GM18508 (cell line): ENCODE results near the gene NDUFB10.

Source experiments
- ATAC-seq: cut with Tn5 transposase; IDR thresholded peaks from one replicate; pipeline ENCODE4 v1.9.1; 2021; ENCODE audit warnings: moderate number of reproducible peaks; ENCODE audit not compliant: insufficient read depth, unreplicated experiment

Gene NDUFB10

DNA sequence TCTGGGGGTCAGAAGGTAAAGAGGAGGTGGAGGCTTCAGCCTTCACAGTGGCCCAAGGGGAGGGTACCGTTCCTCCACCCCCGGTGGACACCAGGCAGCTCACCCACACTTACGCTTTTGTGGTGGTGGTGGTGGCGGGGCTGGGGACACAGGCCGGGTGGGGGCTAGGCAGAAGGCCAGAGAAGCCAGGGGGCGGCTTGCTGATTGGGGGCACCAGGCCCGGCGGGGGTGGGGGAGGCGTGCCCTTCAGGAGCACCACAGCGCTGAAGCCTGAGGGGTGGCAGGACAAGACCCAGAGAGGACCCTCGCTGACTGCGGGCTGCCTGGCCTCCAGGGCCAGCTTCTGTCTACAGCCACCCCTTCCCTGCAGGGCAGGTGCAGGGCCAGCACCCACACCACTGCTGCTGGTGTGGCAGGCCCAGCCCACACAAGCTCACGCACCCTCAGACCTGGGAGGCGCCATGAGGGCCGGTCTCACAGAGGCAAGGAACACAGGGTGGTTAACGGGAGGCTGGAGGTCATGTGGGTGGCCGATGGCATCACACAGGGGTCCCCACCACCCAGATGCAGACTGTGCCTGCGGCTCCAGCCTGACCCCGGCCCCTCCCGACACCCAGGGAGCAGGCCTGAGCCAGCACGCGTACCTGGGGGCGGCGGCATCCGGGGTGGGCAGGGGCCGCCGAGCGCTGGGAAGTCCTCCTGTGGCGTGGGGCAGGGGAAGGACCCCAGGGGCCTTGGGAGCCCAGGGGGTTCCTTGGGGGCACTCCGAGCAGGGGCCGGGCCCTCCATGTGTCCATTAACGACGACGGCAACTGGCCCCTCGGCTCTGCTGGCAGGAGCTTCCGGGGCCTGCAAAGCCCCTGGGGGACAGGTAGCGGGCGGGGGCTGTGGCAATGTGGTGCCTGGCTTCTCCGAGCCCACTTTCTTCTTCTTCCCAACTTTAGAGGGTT lies 39.8 kb downstream of the NDUFB10 start:
- no peak for ATAC-seq

DNA sequence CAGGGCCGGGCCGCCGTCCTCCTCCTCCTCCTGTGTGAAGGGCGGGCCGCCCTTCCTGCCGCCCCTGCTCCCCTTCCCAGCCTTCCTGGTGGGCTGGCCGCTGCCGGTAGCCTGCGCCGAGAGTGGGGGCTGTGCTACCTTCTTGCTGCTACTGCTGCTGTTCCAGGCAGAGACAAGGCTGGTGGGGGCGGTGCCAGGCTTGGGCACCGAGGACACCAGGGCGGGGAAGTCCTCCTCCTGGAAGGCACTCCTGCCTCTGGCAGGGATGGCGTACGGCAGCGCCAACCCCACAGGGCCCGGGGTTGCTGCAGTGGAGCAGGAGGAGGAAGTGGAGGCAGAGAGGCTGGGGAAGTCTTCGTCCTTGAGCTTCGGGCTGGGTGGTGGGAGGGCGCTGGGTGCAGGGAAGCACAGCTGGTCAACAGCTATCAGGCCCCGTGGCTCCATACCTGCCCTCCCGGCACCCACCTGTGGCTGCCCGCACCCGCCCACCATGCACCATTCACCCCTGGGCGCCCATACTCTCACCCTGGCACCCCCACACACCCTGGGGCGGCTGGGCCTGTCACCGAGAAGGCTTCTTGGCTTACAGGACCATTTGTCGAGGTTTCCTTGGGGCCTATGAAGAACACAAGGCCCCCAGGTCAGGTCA lies 40.7 kb downstream of the NDUFB10 start:
- ATAC-seq = no peak

DNA sequence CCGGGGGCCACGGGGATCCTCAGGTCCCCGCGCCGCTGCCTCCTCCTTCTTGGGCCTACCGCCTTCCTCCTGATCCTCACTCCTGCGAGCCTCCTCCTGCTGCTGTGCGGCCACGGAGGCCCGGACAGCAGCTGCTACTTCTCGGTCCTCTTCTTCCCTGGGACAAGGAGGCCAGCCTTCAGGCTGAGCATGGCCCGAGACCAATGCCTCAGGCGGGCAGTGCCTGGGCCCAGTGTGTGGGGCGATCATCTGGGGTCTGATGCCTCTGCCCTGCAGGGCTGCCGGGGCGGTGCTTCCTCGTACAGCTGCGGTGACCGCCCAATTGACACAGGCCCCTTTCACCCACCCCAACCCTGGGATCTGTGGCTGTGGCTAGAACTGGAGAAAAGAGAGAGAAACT lies 41.7 kb downstream of the NDUFB10 start:
- ATAC-seq = no peak

DNA sequence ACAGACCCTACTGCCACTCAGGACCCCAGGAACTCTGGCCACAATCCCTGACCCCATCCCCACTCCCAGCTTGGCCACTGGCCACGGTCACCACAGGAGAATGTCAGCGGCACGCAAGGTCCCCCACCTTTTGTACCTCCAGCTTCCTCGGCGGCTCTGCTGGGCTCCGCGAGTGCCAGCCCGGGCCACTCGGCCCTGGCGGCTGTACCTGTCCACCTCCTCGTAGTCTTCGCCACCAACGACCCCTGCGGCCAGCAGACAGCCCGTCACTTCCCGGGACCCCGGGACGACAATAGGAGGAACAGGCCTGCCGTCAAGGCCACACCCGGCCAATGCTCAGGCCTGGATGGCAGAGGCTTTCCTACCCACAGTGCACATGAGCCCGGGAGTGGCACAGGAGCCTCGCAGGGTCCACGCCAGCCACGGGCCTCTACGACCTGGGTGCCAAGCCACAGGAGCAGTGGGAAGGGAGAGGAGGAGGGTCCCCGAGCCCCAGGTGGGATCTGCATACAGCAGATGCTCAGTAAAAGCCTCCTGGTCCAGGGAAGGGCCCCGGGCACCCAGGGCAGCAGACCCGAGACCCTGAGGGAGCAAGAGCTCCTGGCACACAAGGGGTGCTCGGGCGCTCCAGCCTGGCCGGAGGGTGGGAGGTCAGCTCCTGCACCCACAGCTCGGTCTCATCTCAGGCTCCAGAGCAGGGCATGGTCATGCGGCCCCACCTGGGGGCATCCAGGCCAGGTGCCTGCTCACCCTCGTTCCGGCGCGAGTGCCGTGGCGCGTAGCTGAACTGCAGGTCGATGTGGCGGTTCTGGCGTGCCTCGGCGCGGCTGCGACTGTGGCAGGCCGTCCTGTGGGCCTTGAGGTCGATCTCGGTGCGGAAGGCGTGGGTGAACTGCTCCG lies 42.4 kb downstream of the NDUFB10 start:
- ATAC-seq = no peak

DNA sequence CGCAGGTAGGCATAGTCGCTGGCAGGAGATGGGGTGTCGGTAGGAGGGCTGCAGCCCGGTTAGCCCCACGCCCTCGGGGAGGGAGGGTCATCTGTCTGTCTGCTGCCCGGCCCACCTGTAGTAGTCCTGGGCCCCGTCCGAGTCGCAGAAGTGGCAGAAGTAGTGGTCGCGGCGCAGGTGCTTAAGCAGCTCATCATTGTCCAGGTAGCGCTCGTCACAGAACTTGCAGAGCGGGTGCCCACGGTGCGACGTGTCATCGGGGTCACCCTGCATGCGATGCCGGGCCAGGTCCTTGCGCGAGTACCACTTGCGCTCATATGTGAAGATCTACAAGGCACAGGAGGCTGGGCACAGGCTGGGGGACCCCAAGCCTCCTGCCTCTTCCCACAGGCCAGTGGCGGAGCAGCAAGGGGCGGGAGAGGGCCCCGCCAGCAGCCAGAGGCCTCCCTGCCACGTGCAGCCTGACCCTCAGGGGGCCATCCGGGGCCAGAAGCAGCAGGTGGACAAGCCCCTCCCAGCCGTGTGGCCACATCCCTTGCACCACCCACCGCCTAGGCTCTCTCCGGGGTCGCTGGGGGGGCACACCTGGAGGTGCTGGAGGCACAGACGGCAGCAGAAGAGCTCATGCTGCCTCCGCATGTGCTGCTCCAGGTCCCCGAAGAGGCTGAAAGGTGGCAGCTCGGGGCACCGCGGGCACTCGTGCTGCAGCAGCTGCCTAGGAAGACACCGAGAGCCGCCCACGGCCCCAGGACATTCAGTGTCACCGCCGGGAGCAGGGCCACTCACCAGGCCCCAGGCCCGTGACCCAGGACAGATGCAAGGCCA lies 43.3 kb downstream of the NDUFB10 start:
- ATAC-seq = no peak

DNA sequence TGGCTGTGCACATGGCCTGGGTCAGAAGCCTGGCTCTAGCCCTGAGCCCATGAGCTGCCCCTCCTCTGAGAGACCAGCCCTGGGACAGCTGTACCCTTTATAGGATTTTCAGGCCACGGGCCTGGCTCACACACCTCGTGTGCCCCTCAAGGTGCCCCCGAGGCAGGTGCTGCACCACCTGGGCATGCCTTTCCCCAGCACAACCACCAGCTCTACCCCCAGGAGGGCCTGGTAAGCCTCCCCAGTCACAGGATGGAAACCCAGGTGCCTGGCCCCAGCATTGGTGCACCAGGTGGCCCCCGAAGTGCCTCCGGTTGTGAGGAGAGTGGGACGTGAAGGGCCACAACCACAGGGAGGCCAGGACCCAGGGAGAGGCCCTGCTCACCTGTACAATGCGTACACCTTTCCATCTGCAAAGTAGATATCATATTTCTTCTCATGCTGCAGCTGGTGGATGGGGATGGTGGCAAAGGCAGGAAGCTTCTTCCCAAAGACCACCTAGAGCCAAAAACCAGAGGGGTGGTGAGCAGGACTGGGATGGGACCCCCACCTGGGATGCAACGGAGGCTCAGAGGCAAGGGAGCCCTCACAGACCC lies 44.0 kb downstream of the NDUFB10 start:
- ATAC-seq = no peak

DNA sequence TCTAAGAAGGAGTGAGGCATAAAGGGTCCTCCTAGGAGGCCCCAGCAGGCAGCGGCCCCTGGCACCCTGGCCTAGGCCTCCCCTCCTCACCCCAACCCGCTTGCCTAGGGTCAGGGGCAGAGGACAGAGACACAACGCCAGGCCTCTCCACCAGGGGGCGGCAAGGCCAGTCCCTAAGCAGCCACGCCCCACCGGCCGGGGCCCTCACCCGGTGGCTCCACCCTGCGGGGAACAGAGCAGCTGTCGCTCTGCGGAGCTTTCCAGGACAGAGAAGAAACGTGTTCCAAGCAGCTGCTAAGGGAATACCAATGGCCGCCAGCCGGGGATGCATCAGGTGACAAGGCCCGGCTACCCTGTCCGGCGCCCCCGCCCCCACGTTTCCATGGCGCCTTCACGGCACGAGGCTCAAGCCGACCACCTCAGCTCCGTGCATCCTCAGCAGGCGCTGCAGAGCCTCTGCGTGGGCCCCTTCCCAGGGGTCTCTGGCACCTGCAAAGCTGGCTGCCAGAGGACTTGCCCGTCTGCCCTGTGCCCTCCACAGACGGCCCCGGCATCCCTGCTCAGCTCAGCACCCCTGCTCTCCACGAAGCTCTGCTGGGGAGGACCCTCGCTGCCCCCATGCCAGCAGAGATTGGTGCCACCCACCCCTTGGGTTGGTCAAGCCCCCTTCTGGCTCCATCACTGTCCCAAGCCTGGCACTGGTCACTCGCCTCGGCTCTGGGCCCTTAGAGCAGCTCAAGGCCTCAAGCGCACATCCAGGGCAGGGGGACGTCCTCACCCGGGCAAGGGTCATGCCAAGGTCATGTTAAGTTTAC lies 44.7 kb downstream of the NDUFB10 start:
- ATAC-seq = no peak

DNA sequence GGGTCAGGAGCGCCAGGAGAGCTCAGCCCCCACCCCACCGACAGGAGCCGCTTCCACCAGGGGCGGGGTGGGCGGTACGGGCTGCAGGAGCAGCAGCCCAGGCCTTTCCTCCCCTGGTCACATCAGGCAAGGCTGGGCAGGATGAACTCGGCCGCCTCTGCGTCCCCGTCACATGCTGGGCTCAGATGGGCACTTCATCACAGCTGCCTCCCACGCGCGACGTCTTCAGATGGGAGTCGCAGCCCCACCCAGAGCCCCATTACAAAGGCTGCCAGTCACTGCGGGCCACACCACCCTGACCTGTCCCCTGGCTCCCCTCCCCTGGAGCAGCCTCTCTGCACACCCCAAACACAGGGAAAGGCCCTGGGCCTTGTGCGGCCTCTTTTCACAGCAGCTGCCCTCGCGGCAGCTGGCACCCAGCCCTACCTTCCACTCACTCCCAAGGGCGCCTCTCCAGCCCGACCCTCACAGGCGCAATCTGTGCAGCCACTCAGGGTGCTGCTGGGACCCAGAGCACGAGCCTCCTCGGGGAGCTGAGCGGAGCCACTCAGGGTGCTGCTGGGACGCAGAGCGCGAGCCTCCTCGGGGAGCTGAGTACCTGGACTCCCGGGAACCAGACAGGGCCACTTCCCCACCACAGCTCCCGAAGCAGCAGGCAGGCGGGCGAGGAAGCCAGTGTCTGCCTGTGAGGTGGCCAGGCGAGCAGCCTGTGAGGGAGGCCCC lies 45.6 kb downstream of the NDUFB10 start:
- no peak for ATAC-seq

DNA sequence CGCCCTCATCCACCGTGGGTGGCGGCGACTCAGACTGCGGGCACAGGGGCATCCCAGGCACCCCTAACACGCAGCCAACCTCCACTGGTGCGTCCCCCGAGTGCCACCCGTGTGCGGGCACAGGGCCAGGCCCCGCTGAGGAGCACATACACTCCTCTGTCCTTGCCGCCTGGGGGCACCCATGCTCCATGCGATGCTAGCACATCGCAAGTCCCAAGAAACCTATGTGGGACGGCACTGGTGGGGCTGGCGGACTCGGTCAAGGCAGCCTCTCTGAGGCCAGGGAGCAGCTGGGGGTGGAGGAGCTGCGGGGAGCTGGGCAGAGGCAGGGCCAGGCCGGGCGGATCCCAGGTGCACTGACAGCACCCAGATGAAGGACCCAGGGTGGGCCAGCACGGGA lies 46.3 kb downstream of the NDUFB10 start:
- ATAC-seq = no peak

DNA sequence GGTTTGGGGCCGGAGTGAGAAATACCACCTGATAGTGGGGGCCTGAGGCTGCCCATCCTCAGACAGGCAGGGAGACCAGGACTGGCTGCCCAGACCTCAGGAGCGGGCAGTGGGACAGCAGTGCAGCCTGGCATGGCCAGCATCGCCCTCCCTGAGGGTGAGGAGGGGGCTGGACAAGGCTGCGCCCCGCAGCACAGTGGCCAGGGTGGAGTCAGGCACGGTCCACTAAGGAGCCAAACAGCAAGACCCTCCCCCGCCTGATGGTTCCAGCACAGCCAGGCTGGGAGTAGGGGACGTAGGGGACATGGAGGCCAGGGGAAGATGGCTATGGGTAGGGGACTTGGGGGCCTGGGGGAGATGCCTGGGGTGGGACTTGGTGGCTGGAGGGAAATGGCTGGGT lies 47.0 kb downstream of the NDUFB10 start:
- no peak for ATAC-seq

DNA sequence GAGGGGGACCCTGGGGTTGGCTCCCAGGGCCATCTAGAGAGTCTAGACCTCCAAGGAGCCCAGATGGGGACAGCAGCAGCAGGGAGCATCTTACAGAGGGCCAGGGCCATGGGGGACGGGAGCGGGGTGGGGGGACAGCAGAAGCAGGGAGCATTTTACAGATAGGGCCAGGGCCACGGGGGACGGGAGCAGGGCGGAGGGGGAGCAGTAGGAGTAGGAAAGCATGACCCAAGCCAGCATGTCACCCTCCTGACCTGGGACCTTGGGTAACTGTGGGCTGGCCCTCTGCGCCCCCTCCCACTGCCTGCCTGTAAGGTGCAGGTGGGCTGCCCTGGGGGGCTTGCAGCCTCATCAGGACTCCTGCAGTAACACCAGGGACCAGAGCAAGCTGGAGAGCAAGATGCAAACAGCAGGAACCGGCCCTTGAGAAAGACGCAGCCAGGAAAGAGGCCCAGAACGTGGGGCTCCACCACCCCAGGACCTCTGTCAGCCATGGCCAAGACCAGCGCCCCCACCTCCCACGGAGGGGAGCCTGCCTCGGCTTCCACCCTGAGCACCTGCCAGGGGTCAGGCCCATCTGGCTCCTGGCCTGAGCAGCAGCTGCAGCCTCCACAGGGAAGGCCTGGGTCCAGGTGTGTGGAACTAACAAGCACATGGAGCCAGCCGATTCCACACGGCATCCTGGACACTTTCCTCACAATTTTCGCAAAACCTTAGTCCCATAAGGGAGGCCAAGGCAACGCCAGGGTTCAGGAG lies 47.9 kb downstream of the NDUFB10 start:
- no peak for ATAC-seq

DNA sequence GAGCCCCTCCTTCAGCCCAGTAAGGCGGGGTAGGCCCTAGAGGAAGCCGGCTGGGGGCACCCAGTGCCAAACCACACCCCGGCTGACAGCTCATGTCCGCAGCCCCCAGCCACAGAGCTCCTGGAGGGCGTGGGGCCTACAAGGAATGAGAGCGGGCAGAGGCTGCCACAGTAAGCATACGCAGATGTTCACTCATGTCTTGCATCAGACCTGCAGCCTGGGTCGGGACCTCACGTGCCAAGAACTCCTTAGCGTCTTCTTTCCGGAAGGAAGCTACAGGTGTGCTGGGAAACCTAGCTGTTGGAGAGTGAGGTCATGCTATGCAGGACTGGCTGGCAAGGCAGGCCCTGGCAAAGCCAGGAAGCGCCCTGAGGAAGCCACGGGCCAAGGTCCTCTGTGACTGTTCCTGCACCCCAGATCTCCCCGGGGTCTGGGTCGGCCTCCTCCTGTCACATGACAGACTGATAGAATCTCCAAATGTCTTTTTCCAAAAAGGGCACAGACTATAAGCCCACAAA lies 48.7 kb downstream of the NDUFB10 start:
- ATAC-seq = no peak

DNA sequence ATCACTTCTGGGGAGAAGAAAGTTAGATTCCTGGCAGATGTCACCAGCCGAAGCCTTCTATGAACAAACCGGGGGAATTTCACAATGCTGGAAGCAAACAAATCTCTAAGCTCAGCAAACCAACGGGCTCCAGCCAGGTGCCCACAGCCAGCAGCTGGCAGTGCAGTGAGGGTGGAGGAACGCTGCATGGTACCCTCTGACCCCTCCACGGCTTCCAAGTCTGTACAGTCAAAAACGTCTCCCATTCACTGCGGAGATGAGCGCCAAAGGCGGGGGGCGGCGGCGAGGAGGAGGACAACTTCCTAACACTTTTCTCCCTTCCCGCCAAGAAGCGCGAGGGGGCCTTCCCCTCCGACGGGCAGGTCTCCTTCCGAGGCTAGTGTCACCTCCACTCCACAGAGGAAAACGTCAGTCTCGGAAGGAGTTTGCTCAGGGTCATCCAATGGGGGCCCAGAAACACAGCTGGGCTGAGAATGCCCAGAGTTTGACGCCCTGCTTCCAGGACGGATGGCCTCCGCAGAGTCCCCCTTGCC lies 49.4 kb downstream of the NDUFB10 start:
- no peak for ATAC-seq

DNA sequence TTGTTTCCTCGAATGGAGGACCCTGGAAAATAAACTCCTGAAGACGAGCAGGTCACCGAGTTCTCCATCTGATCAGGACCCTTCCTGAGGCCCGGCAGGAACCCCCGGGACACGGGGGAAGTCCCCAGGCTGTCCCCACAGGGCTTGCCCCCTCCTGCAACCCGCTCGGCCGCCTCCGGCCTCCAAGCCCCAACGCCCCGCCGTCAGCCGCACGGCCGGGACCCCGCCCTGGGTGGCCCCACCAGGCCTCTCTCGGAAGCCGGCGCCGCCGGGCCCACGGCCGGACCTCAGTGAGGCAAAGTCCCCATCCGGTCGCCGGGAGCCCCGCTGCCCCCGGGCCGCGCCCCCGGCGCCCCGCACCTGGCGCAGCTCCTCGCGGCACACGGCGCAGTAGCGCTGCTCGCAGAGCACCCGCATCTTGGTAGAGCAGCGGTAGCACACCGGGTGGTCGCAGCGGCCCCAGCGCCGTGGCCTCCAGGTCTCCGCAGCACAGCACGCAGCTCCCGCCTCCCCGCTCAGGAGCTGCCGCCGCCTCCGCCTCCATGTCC lies 49.9 kb downstream of the NDUFB10 start:
- ATAC-seq = no peak

DNA sequence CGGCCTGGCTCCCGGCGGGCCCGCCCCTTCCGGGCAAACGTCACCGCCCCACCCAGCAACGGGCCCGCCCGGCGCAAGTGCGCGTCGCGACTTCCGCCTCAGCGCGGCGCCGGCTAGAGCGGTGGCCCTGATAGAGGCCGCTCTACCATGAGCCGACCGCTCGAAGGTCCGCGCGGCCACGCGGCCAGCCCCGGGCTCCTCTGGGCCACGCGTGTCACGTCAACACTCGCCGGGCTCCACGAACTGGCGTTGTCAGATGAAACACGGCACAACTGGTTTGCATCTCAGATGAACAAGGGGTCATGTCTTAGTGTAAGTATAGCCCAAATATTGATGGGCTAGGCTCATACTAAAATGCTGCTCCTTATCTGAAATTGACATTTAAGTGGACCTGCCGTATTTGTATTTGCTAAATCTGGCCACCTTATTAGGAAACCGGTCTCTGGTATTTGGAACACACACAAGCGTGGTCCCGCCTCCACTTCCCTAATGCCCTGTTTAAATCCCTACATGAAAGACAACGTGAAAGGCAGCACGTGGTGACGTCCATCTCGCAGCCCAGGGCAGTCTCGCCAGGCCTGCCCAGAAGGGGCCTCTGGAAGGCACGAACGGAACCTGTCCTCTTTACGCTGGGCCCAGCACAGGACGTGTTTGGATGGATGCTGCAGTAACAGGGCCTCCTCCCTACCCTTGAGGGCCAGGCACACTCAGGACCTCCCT lies 50.6 kb downstream of the NDUFB10 start, which contains the start of gene ZNF598:
TSS of gene ZNF598 (minus strand) at position 31 of the 720 bp plus-strand sequence.
- ATAC-seq = no peak
